Kidney (tissue), 14 donors: ENCODE results near the gene PLSCR1. TPM values are rescaled to one million over a fixed set of nuclear protein-coding genes. Genes with fewer than 3 reads are reported as not detected.

Experiments used
- DNase-seq, 5 donors: peaks; one replicate each; pipeline ENCODE4 v3.0.0-alpha.2; 2013 to 2020
- FAIRE-seq: peaks from 2 replicates; lab custom pipeline; 2012; peaks lifted over from hg19 to GRCh38; lab: Jason Lieb, UNC
- H3K27ac ChIP-seq, 2 donors: one replicate each; pipeline ENCODE4 v1.7.0; 2013; ENCODE audit warnings: low read depth in 2 of 2, low read length in 2 of 2, inconsistent platforms in 1 of 2
- H3K27me3 ChIP-seq: one replicate; pipeline ENCODE4 v1.7.1; 2013; ENCODE audit warnings: low read length, inconsistent platforms; ENCODE audit not compliant: control insufficient read depth, insufficient read depth
- H3K36me3 ChIP-seq, 3 donors: one replicate each; pipeline versions ENCODE4 v1.7.0 to v1.7.1; 2013; ENCODE audit warnings: low read length in 3 of 3, control low read depth in 1 of 3, inconsistent platforms in 1 of 3; ENCODE audit not compliant: insufficient read depth in 3 of 3, control insufficient read depth in 2 of 3
- H3K4me1 ChIP-seq, 3 donors: one replicate each; pipeline versions ENCODE4 v1.7.0 to v1.7.1; 2013; ENCODE audit warnings: low read length in 3 of 3, inconsistent platforms in 1 of 3, low read depth in 1 of 3; ENCODE audit not compliant: control insufficient read depth in 2 of 3, insufficient read depth in 2 of 3
- H3K4me3 ChIP-seq, 3 donors: one replicate each; pipeline versions ENCODE4 v1.7.0 to v1.8.1; 2013; ENCODE audit warnings: low read length in 3 of 3, control low read depth in 1 of 3, inconsistent platforms in 1 of 3
- H3K9ac ChIP-seq, 3 donors: one replicate each; pipeline versions ENCODE4 v1.7.0 to v1.7.1; 2013; ENCODE audit warnings: low read length in 3 of 3, control low read depth in 1 of 3, inconsistent platforms in 1 of 3
- H3K9me3 ChIP-seq, 3 donors: one replicate each; pipeline versions ENCODE4 v1.7.0 to v1.7.1; 2013; ENCODE audit warnings: low read length in 3 of 3, control low read depth in 1 of 3, inconsistent platforms in 1 of 3; ENCODE audit not compliant: control insufficient read depth in 2 of 3, insufficient read depth in 1 of 3
- intact Hi-C: fragments of 100-400 bp; cut with DNase I; formaldehyde crosslinking; loops from one replicate; pipeline ENCODE4 v1.11.1; 2022
- polyA plus RNA-seq: library from polyadenylated mRNA; stranded (reverse); fragments of 350-450 nt; fragmentation: Illumina TruSeq; extraction: RNeasy Lipid Tissue Mini Kit (QIAGEN cat#74804); gene quantifications from one replicate; pipeline ENCODE4 v1.2.3, GENCODE V29; 2014; ENCODE audit warnings: low read depth, low replicate concordance; ENCODE audit not compliant: insufficient read depth
- total RNA-seq: library from RNA; stranded (reverse); fragmentation: NEBNext Ultra II Directional; extraction: Animal tissue kit (Norgen Biotek cat#: 25700); gene quantifications from one replicate; pipeline ENCODE4 v1.2.1, GENCODE V29; 2021
- TF ChIP-seq, protein P1 (sequence below): IDR thresholded peaks from 3 replicates; pipeline ENCODE4 v1.5.1; 2012; ENCODE audit warnings: mild to moderate bottlenecking, moderate library complexity, borderline replicate concordance; ENCODE audit not compliant: insufficient read depth; ENCODE audit errors: extremely low read depth
- donor health status: control.
- donor health status: control.
- donor health status: control.
- donor health status: control.
- donor health status: control.
- donor health status: DM: yes; HTN: yes; CAD: no.
- donor health status: Normal renal cell carcinoma (clear cell type).

Gene PLSCR1
- total and polyA plus RNA-seq, 2 donors from 2014 or later: 53.5 to 266 TPM

DNA sequence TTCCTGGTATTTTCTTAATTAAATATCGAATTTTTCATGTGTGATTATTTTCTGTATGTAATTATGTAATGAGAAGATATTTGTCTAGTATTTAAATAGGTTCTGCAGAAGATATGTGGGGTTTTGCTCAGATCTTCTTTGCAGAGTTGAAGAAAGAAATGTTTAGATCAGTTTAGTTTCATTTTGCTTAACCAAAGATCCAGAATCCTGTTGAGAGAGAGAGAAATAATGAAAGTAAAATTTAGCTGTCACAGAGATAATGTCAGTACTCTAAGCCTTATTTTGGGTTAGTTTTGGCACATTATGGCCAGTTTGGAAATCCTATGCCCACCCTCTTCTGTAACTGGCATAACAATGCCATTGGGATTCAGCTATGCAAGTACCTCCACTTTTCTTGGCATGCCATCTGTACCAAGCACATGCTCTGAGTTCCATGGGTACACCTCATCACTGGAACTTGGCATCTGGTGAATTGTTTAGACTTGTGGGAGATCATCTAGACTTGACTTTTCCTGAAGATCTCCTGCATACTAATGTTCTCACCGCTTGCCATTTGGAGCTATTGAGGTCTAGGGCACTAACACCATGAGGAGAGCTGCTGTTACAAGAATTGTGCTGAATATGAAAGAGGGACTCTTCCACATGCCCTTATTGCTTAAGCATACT, 30.9 kb downstream of the PLSCR1 start:
- Histone ChIP-seq H3K27ac (peak overlapping the region in 1 of 2 donors; percentile 38), H3K9ac (no peak overlapping the region), H3K9me3 (no peaks in the 10 kb centered on the region), H3K27me3 (no peaks in the 10 kb centered on the region), H3K36me3 (peaks cover 0 to 8% (median 0%) of the 10 kb centered on the region in 3 donors), H3K4me3 (no peak overlapping the region), H3K4me1 (peaks cover 0 to 21% (median 5%) of the 10 kb centered on the region in 3 donors)
- FAIRE-seq: peak; percentile 49
- TF ChIP-seq, protein P1, sequence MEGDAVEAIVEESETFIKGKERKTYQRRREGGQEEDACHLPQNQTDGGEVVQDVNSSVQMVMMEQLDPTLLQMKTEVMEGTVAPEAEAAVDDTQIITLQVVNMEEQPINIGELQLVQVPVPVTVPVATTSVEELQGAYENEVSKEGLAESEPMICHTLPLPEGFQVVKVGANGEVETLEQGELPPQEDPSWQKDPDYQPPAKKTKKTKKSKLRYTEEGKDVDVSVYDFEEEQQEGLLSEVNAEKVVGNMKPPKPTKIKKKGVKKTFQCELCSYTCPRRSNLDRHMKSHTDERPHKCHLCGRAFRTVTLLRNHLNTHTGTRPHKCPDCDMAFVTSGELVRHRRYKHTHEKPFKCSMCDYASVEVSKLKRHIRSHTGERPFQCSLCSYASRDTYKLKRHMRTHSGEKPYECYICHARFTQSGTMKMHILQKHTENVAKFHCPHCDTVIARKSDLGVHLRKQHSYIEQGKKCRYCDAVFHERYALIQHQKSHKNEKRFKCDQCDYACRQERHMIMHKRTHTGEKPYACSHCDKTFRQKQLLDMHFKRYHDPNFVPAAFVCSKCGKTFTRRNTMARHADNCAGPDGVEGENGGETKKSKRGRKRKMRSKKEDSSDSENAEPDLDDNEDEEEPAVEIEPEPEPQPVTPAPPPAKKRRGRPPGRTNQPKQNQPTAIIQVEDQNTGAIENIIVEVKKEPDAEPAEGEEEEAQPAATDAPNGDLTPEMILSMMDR: no peak
- intact Hi-C loops: no loop called here
- no peak for DNase-seq

DNA sequence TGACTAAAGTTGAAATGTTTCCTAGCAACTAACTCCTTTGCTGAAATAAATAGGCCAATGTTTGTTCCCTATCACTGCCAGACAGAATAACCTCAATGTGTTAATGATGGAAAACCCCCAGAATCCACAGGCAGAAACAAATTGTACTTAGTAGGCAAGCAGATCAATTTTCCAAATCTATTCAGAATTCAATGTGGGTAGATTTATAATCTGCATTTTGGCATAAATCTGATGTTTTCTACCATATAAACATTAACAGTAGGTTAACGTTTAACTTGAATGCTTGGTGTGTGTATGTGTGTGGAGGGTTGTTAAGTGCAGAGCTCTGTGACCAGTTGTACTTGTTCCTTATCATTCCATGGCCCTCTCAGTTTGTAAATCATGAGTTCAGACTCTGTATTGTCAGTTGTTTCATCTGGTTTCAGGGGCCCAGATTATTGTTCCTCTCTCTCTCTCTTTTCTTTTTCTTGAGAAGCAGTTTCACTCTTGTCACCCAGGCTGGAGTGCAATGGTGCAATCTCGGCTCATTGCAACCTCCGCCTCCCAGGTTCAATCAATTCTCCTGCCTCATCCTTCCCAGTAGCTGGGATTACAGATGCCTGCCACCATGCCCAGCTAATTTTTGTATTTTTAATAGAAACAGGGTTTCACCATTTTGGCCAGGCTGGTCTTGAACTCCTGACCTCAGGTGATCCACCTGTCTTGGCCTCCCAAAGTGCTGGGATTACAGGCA, 32.8 kb downstream of the PLSCR1 start:
- peak in 2 of 5 donors; percentile 68 to 80 for DNase-seq
- Histone ChIP-seq H3K4me3 (no peak overlapping the region), H3K36me3 (peaks cover 0 to 5% (median 0%) of the 10 kb centered on the region in 3 donors), H3K27ac (peak overlapping the region; percentile 48 to 73), H3K9ac (no peak overlapping the region), H3K4me1 (peaks cover 0 to 25% (median 8%) of the 10 kb centered on the region in 3 donors), H3K9me3 (no peaks in the 10 kb centered on the region), H3K27me3 (no peaks in the 10 kb centered on the region)
- FAIRE-seq: peak; percentile 62
- TF ChIP-seq, protein P1: no peak
- intact Hi-C loops: no loop called here

DNA sequence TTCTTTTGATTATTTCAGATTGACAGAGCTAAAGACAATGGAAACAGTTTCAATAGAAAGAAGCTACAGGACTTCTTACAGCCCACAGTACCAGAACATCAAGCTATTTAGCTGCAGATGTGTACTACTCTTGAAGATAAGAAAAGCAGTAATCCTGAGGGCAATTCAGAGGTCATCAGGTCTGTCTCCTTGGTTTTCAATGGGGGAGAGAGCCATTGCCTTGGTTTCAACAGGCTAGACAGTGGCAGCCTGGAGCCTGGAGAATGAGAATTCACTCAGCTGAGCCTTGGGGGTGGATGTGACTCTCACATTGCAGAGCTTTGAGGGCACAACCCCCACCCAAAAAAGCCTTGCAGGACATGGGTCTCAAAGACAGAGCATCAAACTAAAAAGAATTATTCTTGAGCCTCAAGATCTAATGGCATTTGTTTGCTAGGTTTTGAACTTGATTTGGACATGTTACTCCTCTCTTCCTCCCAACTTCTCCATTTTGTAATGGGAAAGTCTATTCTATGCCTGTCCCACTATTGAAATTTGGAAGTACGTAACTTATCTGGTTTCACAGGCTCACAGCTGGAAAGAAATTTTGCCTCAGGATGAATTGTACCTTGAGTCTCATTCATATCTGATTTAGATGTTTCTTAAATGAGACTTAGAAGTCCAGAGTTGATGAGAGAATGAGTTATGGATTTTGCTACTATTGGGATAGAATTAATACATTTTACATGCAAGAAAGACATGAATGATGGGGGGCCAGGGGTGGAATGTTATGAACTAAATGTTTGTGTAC, 36.9 kb downstream of the PLSCR1 start:
- intact Hi-C loops: no loop called here
- FAIRE-seq: no peak
- Histone ChIP-seq H3K27me3 (no peaks in the 10 kb centered on the region), H3K27ac (peak overlapping the region; percentile 22 to 84), H3K9ac (no peak overlapping the region), H3K36me3 (no peaks in the 10 kb centered on the region), H3K4me3 (no peak overlapping the region), H3K9me3 (no peaks in the 10 kb centered on the region), H3K4me1 (peaks cover 0 to 17% (median 3%) of the 10 kb centered on the region in 3 donors)
- DNase-seq: no peak
- TF ChIP-seq, protein P1: no peak
